Panc1 (cell line): Measurements from ENCODE around the gene CLDN2.

Experiments
- CTCF ChIP-seq: fragments of 450-650 bp; IDR thresholded peaks from 2 replicates; pipeline ENCODE4 v1.5.1; 2017; ENCODE audit warnings: mild to moderate bottlenecking
- POLR2AphosphoS5 ChIP-seq: IDR thresholded peaks from 2 replicates; pipeline ENCODE4 v1.6.1; 2012; ENCODE audit warnings: mild to moderate bottlenecking, low read depth, low read length, moderate library complexity
- SIN3A ChIP-seq: IDR thresholded peaks from 2 replicates; pipeline ENCODE4 v1.6.1; 2012; ENCODE audit warnings: low read depth, mild to moderate bottlenecking, low read length, moderate library complexity, borderline replicate concordance; ENCODE audit not compliant: insufficient read depth
- TCF7L2 ChIP-seq: IDR thresholded peaks from 2 replicates; pipeline ENCODE4 v1.6.1; 2011; ENCODE audit warnings: mild to moderate bottlenecking, low read depth, low read length, inconsistent platforms

- no peak for TF ChIP-seq CTCF
- no peak for TF ChIP-seq SIN3A
- TF ChIP-seq POLR2AphosphoS5, result no peak
- TF ChIP-seq TCF7L2, result no peak
These were observed 29.2 kb downstream of the CLDN2 start for GRCh38 chrX:106949366-106949765.
